IPS-11a (cell line): Measurements from ENCODE around the gene BMF.

Source experiments
- H3K4me3 ChIP-seq: one replicate; pipeline ENCODE4 v1.5.1; 2013; ENCODE audit warnings: low read depth, low read length, control low read depth

The BMF gene

DNA sequence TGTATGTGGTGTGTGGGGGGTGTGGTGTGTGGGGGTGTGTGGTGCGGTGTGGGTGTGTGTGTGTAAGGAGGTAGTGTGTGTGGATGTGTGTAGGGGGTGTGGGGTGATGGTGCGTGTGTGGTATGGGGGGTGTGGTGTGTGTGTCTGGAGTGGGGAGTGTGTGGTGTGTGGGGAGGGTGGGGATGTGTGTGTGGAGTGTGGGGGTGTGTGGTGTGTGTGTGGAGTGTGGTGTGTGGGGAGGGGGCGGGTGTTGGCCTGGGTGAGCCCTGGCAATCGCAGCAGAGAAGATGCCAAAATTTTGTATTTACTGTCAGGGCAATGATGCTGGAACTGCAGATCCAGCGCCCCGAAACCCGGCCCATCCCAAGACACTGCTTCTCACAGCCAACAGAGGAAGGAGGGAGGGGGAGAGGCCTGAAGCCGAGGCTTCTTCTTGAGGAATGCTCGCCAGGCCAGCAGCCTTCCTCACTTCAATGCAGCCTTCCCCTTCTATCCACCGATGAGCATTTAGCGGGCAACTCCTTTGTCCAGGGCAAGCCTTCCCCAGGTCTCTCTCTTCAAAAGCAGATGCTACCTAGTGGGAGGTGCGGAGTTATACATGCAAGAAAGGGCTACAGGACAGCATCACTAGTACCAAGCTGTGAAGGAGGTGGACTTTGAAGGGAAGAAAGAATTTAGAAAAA is 57.8 kb downstream of the BMF start:
- no peak overlapping the region for H3K4me3 ChIP-seq

DNA sequence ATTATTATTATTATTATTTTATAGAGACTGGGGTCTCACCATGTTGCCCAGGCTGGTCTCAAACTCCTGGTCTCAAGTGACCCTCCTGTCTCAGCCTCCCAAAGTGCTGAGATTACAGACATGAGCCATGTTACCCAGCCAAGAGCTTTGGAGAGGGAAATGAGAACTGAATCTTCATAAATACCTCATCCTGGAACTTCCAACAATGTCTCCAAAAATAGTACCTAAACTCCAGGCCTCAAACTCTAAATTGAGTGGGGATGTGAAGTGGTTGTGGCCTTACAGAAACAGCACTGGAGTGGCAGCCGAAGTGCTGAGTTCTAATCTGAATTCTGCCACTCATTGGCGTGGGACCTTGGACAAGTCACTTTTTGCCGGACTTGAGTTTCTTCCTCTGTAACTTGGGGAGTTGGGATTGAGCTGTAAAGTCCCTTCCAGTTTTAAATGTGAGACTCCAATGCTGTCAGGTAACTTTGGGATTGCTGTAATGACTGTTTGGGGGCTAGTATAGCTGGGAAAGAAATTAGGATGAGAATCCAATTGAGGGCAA is 59.7 kb downstream of the BMF start:
- no peak overlapping the region for H3K4me3 ChIP-seq

DNA sequence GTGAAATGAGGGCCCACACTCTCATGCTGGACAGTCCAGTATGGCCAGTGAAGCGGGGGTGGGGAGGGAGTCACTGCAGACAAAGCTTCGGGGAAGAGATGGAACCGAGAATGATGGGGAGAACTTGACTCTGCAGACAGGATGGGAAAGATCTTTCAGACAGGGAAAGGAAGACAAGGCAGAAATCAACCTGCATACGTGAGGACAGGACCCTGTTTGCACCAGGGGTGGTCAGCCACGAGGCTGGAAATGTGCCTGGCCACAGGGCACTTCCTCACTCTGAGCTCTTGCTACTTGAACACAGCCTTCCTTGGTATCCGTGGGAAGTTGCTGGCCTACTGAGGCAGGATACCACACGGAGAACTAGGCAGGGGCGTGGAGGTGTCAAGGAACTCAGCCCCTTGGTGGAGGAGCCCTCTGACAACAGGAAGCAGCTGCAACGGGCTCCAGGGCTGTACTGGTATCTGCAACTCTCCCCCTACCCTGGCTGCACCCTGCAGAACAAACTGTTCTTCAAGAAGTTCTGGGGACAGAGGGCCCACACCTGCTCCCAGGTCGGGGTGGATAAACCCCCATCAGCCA is 60.4 kb downstream of the BMF start:
- no peak overlapping the region for H3K4me3 ChIP-seq

DNA sequence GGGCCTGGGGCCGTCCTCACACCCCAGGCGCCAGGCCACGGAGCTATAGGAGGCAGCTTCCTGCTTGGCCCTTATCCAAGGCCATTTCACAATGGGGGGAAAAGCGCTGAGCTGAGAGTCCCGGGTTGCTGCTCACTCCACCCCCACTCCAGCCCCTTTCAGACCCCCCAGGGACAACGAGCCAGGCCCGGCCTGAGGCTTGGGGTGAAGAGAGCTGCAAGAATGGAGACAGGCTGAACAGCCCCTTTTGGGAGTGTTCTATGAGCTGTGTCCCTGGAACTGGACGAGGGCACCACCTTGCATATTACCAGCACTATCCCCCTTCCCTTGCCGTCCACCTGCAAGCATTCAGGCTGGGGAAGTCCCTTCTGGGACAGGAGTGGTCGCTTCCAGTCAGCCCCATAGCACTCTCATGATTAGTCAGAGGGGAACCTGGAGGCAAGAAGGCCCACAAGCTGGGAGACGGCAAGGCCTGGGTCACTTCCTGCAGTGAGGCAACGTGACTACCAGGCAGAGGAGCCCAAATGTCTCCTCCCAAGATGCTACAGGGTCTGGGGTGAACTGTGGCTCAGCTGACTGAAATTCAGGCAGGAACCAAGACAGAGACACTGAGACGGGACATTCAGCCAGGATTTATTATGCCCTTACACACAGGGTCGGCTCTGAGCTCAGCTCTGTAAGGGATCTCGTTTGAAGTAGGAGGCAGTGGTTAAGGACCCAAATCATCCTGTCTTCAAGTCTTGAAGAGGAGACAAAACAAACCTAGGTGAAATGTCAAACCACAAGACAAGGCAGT is 61.1 kb downstream of the BMF start:
- no peak overlapping the region for H3K4me3 ChIP-seq

DNA sequence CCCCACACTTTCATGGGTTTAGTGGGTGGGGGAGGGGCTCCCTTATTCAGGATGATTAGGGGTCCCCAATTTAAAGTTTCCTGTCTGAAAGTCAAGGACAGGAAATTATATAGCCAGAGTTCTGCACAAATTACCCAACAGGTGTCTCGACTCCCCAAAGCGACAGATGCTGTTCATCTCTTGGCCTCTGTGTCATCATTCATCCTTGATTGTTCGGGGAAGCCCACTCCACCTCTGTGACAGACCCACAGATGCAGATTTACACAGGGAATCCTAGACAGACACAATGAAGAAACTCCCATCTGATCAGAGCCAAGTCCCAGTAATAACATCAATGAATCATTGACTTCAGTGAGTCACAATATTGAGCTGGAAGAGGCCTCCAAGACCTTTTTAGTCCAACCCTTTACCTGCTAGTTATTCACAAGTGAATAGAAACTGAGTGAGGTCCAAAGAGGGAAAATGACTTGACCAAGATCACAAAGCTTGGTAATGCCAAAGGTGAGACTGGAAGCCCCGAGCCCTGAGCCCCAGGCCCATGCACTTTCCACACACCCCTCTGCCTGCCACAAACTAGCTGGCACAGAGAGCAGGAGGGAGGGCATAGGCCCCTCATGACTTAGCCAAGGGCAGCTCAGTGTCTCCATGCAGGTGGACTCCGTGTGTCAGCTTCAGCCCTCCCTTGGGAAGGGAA is 61.8 kb downstream of the BMF start:
- no peak overlapping the region for H3K4me3 ChIP-seq

DNA sequence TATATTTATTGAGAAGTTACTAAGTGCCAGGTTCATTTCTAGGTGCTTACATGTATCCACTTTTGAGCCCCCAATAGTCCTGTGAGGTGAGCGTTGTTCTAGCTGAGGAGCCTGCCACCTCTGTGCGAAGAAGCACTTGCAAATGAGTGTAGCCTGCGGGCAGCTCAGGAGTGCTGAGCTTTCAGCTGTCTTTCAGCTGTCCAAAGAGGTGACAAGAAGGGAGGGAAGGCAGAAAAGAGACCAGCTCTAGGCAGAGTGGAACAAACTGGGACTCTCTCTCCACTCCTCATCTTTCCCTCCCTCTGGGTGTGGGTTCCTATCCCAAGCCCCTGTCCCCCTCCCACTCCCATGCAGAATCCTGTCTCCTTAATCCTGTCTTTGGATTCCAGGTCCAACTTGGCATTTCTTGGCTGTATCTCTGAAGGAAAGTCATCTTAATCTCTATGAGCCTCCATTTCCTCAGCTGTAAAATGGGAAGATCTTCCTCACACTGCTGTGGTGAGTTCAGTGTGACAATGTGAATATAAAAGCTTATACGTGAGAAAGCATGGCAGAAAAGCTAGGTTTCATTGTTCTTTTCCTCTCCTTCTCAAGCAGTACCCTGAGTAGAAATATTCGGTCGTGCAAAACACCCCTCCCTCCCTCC is 63.0 kb downstream of the BMF start:
- no peak overlapping the region for H3K4me3 ChIP-seq

DNA sequence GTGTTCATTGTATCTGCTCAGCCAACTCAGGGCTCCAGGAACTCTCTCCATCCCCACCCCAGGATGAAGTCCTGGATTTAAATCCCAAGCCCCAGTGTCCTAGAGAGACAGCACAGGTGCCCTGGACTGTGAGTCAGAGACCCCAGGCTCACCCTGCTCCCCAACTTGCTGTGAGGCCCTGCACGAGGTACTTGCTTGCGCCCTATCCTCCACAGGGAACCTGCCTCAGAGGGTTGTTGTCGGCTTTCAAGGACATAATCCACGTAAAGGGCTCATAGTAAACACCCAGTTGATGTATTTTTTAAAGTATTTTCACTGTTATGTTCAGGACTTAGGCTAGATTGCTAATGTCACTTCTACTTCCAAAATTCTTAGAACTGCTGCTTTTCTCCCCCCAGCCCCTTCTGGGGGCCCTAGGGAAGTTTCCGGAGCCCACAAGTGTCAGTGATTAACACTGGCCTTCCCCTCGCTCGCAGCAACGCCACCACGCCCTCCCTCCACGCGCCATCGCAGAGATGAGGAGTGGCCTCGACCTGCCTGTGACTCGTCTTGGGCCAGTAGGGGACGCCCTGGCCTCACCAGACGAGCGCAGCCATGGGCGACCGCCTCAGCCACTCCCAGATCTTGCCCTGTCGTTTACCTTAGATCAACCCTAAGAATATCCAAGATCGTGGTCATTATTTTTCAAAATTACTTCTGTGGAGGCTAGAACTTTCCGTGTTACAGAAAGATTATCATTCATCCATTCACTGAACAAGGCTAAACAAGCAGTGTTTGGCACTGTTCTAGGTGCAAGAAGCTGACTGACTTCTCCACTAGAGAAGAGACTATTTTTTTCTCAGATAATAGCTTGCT is 63.7 kb downstream of the BMF start:
- no peak overlapping the region for H3K4me3 ChIP-seq

DNA sequence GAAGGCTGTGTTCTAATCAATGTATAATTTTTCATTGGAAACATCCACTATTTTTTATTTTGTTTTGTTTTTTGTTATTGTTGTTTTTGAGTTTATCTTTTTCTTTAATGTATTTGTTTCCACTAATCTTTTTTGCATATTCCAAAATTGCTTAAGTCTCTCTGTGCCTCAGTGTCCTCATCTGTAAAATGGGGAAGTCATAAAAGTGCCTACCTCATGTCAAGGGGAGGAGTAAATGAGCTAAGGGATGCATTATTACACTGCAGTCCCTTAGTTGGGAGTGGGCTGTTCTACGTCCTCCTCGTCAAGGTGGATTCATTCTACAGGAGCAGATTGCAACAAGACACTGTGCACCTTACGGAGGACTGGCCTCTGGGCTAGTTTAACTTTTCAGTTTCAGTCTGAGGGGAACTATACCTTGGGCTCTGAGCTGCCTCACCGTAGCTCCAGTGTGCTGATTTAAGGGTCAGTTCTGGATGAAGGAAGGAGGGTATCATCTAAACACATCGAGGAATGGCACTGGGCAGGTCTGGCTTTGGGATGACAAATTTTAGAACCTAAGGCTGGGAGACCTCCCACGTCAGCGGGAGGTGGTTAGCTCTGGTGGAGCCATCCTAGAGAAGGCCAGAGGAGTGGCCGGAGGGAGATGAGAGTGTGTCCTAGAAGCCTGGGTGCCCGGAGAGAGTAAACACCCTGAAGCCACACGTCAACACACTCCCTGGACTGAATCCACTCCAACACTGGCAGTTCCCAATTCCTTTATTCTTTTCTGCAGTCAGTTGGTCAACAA is 64.6 kb downstream of the BMF start:
- H3K4me3 ChIP-seq, result no peak overlapping the region

DNA sequence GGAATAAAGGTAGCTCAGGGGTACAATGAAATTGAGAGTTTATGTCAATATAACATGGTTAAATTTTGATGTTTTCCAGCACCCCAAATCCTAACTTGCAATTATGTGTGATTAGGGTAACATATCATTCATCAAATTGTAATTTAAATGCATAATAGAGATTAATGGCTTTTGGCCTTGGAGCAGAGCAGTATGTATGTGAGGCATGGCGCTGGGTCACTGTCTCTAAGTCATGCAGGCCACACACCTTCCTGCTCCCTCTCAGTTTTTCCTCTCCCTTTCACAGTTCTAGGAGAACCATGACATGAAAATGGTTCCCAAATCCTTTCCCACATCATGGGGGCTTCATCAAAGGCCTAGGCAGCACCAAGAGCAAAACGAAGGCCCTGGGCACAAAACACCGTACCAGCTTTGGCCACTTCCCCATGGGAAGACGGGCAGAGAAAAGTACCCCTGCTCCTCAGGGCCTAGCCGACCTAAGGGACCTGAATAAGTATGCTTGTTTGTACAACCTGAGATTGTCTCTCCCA is 65.8 kb downstream of the BMF start:
- no peak overlapping the region for H3K4me3 ChIP-seq

DNA sequence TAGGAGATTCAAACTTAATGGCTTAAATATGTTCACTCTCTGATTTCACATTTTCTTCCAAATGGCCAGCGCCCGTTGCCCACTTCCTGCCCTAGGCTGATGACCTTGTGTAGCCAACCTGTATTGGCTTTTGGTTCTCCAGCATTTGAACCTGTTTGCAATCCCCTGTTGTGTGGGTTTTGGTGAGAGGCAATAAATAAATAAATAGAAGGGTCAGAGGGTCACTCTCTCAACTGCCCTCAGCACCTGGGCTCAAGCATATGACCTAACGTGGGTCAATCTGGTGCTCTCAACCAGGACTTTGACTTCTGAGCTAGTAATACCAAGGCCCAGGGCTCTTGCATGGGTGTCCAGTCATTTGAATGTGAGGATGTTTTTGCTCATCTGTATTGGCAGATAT is 67.9 kb downstream of the BMF start:
- H3K4me3 ChIP-seq, result no peak overlapping the region

DNA sequence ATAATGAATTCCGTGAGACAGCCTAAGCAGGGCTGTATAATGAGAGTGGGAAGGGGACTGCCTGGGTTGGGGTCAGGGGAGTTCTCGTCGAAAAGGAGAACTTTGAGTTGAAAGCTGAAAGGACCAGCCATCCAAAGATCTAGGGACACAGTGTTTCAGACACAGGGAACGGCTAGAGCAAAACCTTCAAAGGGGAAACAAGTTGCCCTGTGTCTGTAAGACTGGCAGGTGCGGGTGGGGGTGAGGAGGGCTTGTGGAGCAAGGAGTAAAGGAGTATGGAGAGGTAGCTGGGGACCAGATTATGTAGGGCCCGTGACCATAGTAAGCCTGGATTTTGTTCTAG is 68.4 kb downstream of the BMF start:
- H3K4me3 ChIP-seq, result no peak overlapping the region

DNA sequence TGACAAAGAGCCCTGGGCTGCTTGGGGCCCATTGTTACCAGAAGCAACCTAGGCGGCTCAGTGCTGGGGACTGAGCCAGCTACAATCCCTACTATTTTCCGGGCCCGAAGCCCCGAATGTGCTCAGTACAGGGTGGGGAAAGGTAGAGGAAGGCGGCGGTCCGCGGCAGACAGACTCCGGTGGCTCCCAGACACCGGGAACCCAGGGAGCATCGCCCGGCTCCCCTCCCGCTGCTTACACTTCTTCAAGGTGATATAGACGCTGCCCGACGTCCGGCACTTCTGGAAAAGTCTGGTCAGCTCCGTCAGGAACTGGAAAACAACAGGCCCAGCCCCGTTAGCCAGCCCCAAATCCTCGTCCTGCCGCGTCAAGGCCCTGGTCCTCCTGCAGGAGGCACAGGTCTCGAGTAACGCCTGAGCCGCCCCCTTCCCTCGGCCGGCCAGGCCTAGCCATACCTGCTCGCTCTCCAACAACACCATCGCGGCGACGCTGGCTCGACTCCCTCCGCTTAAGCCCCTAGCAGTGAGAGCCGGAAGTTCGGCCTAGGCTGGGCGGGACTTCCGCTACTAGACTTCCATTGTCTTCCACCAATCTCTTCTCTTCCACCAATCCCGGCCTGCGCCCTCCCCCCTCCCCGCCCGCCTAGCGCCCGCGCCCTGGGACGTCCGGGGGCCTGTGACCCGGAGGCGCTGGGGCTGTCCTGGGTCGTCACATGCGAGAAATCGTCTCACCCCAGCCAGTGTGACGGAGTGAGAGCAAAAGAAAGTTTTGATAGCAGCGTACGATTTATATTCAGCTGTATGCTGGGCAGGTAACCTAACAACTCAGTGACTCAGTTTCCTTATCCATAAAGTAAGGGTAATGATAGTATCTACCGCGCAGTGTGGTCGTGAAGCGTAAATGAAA is 69.8 kb downstream of the BMF start, which contains the start of gene SRP14:
SRP14 (minus strand) TSS at position 544 of the 906 bp plus-strand sequence; CDS start at position 479, 65 bp downstream.
- peak within 1 kb of the TSS; percentile 93 for H3K4me3 ChIP-seq

DNA sequence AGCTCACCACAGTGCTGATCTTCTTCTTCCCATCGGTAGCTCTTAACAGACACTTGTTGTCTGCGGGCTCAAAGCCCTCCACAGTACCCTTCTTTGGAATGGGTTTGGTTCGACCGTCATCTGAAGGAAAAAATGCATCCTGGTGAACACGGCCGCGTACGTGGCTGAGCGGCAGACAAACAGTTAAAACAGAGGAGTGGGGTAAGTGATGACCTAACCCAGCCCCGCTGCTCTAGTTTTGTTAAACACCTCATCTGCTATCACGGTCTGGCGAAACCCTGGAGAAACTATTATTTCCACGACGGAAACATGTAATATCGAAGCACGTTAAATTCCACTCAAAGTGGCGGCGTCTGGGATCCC is 70.4 kb downstream of the BMF start:
- peak overlapping the region; percentile 93 for H3K4me3 ChIP-seq
